ENCODE data around the gene FZD1.

DNA sequence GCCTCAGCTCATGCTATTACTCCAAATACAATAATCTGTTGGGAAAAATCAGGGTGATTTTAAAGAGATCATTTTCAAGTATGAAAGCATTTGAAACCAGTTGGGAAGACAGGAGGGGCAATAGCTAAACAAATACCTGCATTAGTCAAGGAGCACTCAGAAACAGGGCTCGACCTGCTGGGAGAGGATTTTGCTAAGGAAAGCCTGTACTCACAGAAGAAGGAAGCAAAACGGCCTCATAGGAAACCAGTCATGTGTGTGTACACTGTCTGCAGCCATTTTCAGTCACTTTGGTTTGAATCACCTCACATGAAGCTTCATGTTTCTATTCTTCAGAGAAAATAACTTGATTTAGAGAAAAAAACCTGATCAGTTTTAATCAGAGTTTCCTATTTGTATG is 38.6 kb downstream of the FZD1 start:
- TF ChIP-seq, protein P1, sequence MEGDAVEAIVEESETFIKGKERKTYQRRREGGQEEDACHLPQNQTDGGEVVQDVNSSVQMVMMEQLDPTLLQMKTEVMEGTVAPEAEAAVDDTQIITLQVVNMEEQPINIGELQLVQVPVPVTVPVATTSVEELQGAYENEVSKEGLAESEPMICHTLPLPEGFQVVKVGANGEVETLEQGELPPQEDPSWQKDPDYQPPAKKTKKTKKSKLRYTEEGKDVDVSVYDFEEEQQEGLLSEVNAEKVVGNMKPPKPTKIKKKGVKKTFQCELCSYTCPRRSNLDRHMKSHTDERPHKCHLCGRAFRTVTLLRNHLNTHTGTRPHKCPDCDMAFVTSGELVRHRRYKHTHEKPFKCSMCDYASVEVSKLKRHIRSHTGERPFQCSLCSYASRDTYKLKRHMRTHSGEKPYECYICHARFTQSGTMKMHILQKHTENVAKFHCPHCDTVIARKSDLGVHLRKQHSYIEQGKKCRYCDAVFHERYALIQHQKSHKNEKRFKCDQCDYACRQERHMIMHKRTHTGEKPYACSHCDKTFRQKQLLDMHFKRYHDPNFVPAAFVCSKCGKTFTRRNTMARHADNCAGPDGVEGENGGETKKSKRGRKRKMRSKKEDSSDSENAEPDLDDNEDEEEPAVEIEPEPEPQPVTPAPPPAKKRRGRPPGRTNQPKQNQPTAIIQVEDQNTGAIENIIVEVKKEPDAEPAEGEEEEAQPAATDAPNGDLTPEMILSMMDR (IDR thresholded peaks at IDR 0.05; ENCODE audit: poor library complexity): no peak
- no peak for TF ChIP-seq EZH2 (IDR thresholded peaks at IDR 0.05; ENCODE audit: borderline replicate concordance)
- TF ChIP-seq EZH2phosphoT487 (IDR thresholded peaks at IDR 0.05; ENCODE audit: low read depth, severe bottlenecking, unreplicated experiment): no peak
